Tibial artery (tissue), 4 donors: ENCODE results near the gene CEP192.
"Not testable (repeated sequence)": the region's sequence is repeated elsewhere in the genome, so short reads cannot be mapped to it uniquely, and the experiment has no call there.

ENCODE experiments used
- DNase-seq, 2 donors: peaks; one replicate each; pipeline ENCODE4 v3.0.0-alpha.2; 2019
- H3K27ac ChIP-seq, 2 donors: fragments of 200-600 bp; sonication (generic) in 1 of 2; 1 replicate in 1 of 2; 2 replicates in 1 of 2; pipeline ENCODE4 v1.5.1; 2018 to 2019; ENCODE audit warnings: mild to moderate bottlenecking in 1 of 2
- H3K27me3 ChIP-seq, 2 donors: fragments of 200-600 bp; sonication (generic) in 1 of 2; one replicate each; pipeline versions ENCODE4 v1.5.1 to v1.6.0; 2016 to 2019
- H3K36me3 ChIP-seq, 3 donors: fragments of 200-600 bp; sonication (generic) in 2 of 3; one replicate each; pipeline ENCODE4 v1.5.1; 2016 to 2019; ENCODE audit warnings: mild to moderate bottlenecking in 2 of 3
- H3K4me1 ChIP-seq, 4 donors: fragments of 200-600 bp; sonication (generic) in 2 of 4; 1 replicate in 3 of 4; 2 replicates in 1 of 4; pipeline ENCODE4 v1.5.1; 2016 to 2019
- H3K4me3 ChIP-seq, 2 donors: fragments of 200-600 bp; sonication (generic) in 1 of 2; 1 replicate in 1 of 2; 2 replicates in 1 of 2; pipeline ENCODE4 v1.5.1; 2018 to 2019; ENCODE audit warnings: mild to moderate bottlenecking in 2 of 2
- H3K9me3 ChIP-seq, 3 donors: fragments of 200-600 bp; sonication (generic) in 1 of 3; one replicate each; pipeline ENCODE4 v1.5.1; 2016 to 2019
- CTCF ChIP-seq, 2 experiments: fragments of 200-600 bp in 1 of 2; fragments of 450-650 bp in 1 of 2; IDR thresholded peaks; one replicate each; pipeline ENCODE4 v1.5.1; 2017 to 2019; ENCODE audit warnings: antibody characterized with exemption in 2 of 2, mild to moderate bottlenecking in 1 of 2, moderate library complexity in 1 of 2
- intact Hi-C: fragments of 100-400 bp; cut with DNase I; formaldehyde crosslinking; loops from one replicate; pipeline ENCODE4 v1.15.0; 2023; ENCODE audit warnings: low total_unique reads

Gene CEP192

GRCh38 chr18:12976305-12976704 lies 14.9 kb upstream of the CEP192 start:
- no peak for TF ChIP-seq CTCF (IDR thresholded peaks at IDR 0.05)
- H3K27me3 ChIP-seq = no peaks in the 10 kb centered on the region
- no peak overlapping the region for H3K4me3 ChIP-seq
- DNase-seq = no peak
- H3K36me3 ChIP-seq = peaks cover 23 to 70% (median 35%) of the 10 kb centered on the region in 3 donors
- no peaks in the 10 kb centered on the region for H3K9me3 ChIP-seq
- intact Hi-C loops = no loop called here
- H3K4me1 ChIP-seq = peaks cover 0 to 5% (median 0%) of the 10 kb centered on the region in 4 donors
- no peak overlapping the region for H3K27ac ChIP-seq

- peaks cover 3 to 50% (median 32%) of the 10 kb centered on the region in 3 donors for H3K36me3 ChIP-seq
- H3K27ac ChIP-seq, H3K27me3 ChIP-seq, H3K9me3 ChIP-seq, DNase-seq, H3K4me3 ChIP-seq, H3K4me1 ChIP-seq, intact Hi-C loops: not testable (repeated sequence)
These were observed 11.1 kb upstream of the CEP192 start for GRCh38 chr18:12980065-12980464.

DNA sequence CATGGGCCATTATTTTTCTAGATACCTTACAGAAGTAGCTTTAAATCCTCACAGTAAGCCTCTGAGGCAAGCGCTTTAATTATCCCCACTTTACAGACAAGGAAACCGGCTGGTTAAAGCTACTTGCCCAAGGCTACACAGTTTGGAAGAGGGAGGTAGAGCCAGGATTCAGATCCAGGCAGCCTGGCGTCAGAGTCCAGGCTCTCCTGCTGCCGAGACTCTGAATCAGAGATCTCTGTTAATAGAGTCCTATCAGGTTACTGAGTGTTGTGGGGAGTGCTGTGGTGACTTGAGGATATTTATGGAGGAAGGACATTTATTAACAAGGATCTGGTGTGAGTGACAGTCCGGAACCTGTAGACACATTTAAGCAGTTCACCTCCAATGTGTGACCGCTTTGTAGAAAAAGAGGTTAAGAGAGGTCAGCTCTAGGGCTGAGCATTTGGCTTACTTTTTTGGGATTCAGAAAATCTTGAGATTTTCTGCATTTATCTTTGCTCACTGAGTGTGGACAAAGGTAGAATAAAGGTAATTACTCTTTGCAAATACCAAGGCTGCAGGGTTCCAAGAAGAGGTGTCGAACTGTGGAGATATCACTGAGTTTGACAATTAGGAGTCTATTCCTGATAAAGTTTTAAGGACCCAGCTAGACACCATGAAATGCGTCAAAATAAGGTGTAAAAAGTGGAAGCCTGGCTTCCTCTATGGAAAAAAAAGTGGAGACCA lies 1.6 kb upstream of the CEP192 start:
- Histone ChIP-seq H3K4me1 (peaks cover 0 to 24% (median 17%) of the 10 kb centered on the region in 4 donors), H3K27ac (no peak overlapping the region), H3K9me3 (no peaks in the 10 kb centered on the region), H3K27me3 (no peaks in the 10 kb centered on the region), H3K4me3 (no peak overlapping the region), H3K36me3 (peaks cover 0 to 5% (median 4%) of the 10 kb centered on the region in 3 donors)
- no peak for DNase-seq
- intact Hi-C loops = loop anchor here (2.0 to 10.0 kb wide), 2 partner anchors 43 to 735 kb away; partner anchors contain the start of genes FAM210A and RNMT
- no peak for TF ChIP-seq CTCF (IDR thresholded peaks at IDR 0.05)

DNA sequence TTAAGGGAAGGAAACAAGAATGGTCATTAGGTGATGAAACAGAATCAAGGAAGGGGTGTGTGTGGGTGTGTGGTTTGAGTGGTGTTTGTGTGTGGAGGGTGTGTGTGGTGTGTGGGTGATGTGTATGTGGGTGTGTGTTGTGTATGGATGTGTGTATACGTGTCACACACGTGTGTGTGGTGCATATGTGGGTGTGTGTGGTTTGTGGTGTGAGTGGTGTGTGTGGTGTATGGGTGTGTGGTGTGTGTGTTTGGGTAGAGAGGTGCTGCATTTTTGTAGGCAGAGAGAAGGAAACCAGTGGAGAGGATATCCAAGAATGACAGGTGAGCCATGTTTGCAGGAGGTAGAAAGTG lies 1.1 kb upstream of the CEP192 start:
- no peaks in the 10 kb centered on the region for H3K27me3 ChIP-seq
- no peak overlapping the region for H3K27ac ChIP-seq
- H3K36me3 ChIP-seq = peaks cover 0 to 3% (median 2%) of the 10 kb centered on the region in 3 donors
- TF ChIP-seq CTCF (IDR thresholded peaks at IDR 0.05) = no peak
- H3K4me1 ChIP-seq = peaks cover 0 to 24% (median 17%) of the 10 kb centered on the region in 4 donors
- DNase-seq = no peak
- H3K4me3 ChIP-seq = peak overlapping the region; percentile 81 to 90
- intact Hi-C loops = loop anchor here (2.0 to 10.0 kb wide), 2 partner anchors 43 to 735 kb away; partner anchors contain the start of genes FAM210A and RNMT
- no peaks in the 10 kb centered on the region for H3K9me3 ChIP-seq

DNA sequence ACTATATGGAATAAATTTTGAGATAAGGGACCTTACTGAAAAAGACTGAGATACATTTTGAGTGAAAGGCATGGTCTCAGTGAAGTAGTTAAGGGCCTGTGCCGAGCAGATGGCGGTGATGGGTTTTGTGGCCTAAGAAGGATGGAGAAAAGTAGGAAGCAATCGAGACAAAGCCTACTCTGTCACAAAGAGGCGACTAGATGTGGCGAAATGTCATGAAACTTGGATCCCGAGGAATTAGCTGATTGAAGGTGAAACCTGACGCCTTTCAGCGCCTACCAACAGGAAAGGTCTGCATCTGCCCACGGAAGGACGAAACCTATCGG lies 558 bp upstream of the CEP192 start:
- H3K36me3 ChIP-seq = no peaks in the 10 kb centered on the region
- no peak for TF ChIP-seq CTCF (IDR thresholded peaks at IDR 0.05)
- peak overlapping the region; percentile 81 to 90 for H3K4me3 ChIP-seq
- peak overlapping the region; percentile 52 to 79 for H3K27ac ChIP-seq
- no peaks in the 10 kb centered on the region for H3K27me3 ChIP-seq
- H3K9me3 ChIP-seq = no peaks in the 10 kb centered on the region
- H3K4me1 ChIP-seq = peaks cover 0 to 24% (median 17%) of the 10 kb centered on the region in 4 donors
- no peak for DNase-seq
- intact Hi-C loops = loop anchor here (2.0 to 10.0 kb wide), 2 partner anchors 44 to 734 kb away; partner anchors contain the start of genes FAM210A and RNMT

- intact Hi-C loops = loop anchor here (2.0 to 10.0 kb wide), 2 partner anchors 45 to 733 kb away; partner anchors contain the start of genes FAM210A and RNMT
- H3K27ac ChIP-seq = peak overlapping the region; percentile 79 to 82
- peaks cover 0 to 24% (median 17%) of the 10 kb centered on the region in 4 donors for H3K4me1 ChIP-seq
- H3K9me3 ChIP-seq = no peaks in the 10 kb centered on the region
- DNase-seq = no peak
- no peaks in the 10 kb centered on the region for H3K36me3 ChIP-seq
- peak overlapping the region; percentile 81 to 90 for H3K4me3 ChIP-seq
- no peak for TF ChIP-seq CTCF (IDR thresholded peaks at IDR 0.05)
- H3K27me3 ChIP-seq = no peaks in the 10 kb centered on the region
These were observed 638 bp downstream of the CEP192 start for GRCh38 chr18:12991821-12992179.
